Effector CD8-positive, alpha-beta T cell (primary cell): Measurements from ENCODE around the gene ALDH1B1.
"Not testable (repeated sequence)": the region's sequence is repeated elsewhere in the genome, so short reads cannot be mapped to it uniquely, and the experiment has no call there.

Source experiments
- DNase-seq: peaks from one replicate; lab custom pipeline; 2025; lab: John Stamatoyannopoulos, UW

Gene ALDH1B1

GRCh38 chr9:38387066-38387465 is 5.4 kb upstream of the ALDH1B1 start:
- DNase-seq = no peak

GRCh38 chr9:38387751-38388150 is 4.8 kb upstream of the ALDH1B1 start:
- no peak for DNase-seq

- no peak for DNase-seq
These were observed 3.9 kb upstream of the ALDH1B1 start for GRCh38 chr9:38388283-38389223.

DNA sequence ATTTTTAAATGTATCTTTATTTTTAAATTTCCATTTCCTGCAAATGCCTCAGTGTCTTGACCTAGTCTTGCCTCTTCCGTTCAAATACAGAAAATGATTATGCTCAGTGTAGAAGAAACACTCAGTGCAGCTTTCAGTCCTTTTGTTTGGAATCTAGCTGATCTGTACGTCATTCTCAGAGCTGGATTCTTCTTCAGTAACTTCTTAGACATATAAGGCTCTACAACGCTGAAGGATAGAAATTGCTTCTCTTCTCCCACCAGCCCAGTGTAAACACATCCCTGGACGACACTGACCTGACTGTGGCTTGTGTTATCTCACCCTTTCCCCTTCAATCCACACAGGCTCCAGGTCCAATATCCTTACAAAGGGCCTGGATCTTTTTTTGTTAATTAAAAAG is 3.2 kb upstream of the ALDH1B1 start:
- DNase-seq = no peak

GRCh38 chr9:38390442-38390841 is 2.1 kb upstream of the ALDH1B1 start:
- no peak for DNase-seq

DNA sequence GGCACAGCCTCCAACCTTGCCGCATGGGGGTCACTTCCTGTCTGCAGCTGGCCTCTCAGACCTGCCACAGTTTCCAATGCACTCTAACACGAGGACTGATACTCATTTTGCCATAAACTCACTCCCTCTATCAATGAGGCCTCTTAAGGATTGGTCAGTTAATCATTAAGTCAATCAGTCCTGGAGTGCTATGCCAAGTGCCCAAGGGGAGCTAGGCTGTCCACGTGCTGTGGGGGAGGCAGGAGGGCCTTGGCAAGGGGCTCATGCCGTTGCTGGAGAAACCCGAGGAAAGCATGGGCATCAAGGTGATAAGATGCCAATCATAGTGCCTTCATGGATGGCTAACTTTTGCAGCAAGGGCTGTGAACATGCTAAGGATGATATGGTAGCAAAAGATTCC is 1.7 kb upstream of the ALDH1B1 start:
- DNase-seq = no peak

DNA sequence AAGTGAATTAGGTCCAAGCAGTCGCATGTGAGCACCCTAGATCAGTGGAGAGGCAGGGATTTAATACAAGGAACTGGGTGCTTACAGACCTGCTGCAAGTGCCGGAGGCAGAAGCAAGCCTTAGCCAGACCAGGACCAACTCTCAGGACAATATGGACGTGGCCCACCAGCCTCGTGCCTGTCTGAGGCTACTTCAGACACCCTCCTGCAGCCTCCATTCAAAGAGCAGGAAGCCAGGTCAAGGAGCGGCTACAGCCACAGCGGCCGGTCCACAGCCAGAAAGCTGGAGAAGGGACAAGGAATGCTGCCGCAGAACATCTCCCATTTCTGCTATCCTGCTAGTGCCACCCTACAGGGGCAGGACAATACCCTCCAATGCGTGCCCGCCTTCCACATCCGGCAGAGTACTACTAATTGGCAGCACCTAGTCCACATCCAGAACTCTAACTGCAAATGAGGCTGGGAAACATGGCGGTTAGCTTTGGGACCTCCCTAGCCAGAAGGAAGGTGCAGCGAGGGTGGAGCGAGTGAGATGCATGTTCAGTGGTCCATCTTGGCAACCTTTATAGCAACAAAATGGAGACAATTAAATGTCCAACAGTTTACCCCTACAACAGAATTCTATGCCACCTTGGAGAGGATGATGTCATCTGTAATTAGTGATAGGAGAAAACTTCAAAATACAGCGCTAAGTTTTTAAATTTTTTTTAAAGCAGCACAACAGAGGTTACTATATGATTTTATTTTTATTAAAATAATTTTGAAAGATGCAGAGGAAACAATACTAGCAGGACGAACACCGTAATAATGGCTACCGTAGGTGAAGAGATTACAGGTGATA is 1.0 kb upstream of the ALDH1B1 start:
- DNase-seq = no peak

GRCh38 chr9:38393128-38393796 is 760 bp downstream of the ALDH1B1 start:
- DNase-seq = no peak

- DNase-seq = no peak
These were observed 1.9 kb downstream of the ALDH1B1 start for GRCh38 chr9:38394416-38394815.

DNA sequence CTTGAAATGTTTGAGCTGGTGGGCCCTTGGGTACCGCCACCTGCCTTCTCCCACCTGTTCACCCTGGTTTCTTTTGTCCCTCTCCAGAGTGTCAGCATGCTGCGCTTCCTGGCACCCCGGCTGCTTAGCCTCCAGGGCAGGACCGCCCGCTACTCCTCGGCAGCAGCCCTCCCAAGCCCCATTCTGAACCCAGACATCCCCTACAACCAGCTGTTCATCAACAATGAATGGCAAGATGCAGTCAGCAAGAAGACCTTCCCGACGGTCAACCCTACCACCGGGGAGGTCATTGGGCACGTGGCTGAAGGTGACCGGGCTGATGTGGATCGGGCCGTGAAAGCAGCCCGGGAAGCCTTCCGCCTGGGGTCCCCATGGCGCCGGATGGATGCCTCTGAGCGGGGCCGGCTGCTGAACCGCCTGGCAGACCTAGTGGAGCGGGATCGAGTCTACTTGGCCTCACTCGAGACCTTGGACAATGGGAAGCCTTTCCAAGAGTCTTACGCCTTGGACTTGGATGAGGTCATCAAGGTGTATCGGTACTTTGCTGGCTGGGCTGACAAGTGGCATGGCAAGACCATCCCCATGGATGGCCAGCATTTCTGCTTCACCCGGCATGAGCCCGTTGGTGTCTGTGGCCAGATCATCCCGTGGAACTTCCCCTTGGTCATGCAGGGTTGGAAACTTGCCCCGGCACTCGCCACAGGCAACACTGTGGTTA is 3.3 kb downstream of the ALDH1B1 start:
- DNase-seq = no peak

DNA sequence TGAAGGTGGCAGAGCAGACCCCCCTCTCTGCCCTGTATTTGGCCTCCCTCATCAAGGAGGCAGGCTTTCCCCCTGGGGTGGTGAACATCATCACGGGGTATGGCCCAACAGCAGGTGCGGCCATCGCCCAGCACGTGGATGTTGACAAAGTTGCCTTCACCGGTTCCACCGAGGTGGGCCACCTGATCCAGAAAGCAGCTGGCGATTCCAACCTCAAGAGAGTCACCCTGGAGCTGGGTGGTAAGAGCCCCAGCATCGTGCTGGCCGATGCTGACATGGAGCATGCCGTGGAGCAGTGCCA is 3.8 kb downstream of the ALDH1B1 start:
- no peak for DNase-seq

GRCh38 chr9:38399191-38399590 is 6.7 kb downstream of the ALDH1B1 start:
- DNase-seq = not testable (repeated sequence)

- no peak for DNase-seq
These were observed 9.5 kb downstream of the ALDH1B1 start for GRCh38 chr9:38401994-38402393.

DNA sequence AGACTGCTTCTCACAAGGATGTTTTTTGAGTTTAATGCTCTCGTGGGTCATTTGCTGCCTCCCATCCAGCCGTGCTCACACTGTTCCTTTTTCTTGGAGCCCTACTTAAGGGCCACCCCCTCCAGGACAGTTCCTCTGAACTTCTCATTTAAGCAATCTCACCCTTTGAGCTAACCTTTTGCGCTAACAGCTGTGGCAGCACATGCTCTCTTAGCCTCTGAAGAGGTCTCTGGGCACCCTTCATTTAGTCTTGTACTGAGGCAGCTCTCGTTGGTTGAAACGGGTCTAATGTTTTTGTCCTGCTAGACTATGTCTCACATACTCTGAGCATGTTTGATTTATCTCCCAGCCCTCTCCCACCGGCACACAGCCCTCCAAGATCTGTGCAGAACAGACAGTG is 11.8 kb downstream of the ALDH1B1 start:
- DNase-seq = no peak

DNA sequence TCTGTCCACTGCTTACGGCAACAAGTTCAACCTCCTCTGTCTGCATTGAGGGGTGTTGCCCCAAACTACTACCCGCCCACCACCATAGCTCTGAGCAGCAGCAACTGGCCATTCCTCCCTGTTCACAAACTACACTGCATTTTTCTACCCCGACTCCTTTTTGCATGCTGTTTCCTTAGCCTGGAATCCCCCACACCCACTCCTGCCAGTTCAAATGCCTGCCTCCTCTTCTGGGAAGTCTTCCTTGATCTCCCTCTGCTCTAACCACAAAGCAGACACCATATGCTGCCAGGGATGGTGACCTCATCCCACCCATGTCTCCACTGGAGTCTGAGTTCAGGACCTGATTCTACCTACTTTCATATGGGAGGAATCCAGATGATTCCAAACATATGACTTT is 13.3 kb downstream of the ALDH1B1 start:
- DNase-seq = no peak

DNA sequence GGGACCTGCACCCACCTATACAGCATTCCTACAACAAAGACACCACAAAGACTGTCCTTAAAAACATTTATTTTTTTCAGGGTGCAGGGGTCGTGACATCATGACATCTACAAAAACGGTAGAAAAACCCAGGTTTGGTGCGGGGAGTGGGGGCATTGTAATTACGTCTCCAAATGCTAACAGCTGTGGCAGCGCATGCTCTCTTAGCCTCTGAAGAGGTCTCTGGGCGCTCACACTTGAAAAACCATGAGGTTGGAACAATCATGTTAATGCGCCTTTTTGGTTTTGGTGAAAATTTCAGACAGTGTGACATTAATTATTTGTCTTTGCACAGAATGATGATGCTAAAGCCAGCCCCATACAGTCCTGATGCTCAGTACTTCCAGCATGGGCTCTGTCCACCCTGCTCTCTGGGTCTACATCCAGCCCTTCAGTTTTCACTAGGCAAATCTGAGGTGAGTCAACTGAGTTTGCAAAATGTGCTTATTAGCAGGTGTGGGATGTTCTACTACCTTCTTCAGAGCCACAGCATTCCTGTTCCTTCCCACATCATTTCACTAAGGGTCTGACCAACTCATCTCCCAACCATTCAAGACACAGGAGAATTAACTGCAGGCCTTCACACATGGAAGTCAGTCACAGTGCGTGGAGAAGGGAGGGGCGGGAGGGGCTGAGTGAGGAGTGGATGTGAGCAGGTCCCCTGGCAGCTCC is 14.1 kb downstream of the ALDH1B1 start:
- no peak for DNase-seq

GRCh38 chr9:38408719-38409118 is 16.2 kb downstream of the ALDH1B1 start:
- no peak for DNase-seq

- no peak for DNase-seq
These were observed 20.2 kb downstream of the ALDH1B1 start for GRCh38 chr9:38412751-38413150.

GRCh38 chr9:38413283-38413682 is 20.8 kb downstream of the ALDH1B1 start:
- DNase-seq = no peak

- no peak for DNase-seq
These were observed 21.7 kb downstream of the ALDH1B1 start for GRCh38 chr9:38414040-38414723.

- no peak for DNase-seq
These were observed 23.4 kb downstream of the ALDH1B1 start for GRCh38 chr9:38415856-38416255.
